Trophoblast cell (in vitro differentiated cells and primary cell): ENCODE data around the gene BLTP2.
A peak's percentile ranks its signal among the peaks of the same experiment; 100 is the strongest.

Source experiments
- DNase-seq, 2 donors: peaks; one replicate each; pipeline ENCODE4 v3.0.0-alpha.2; 2016
- H2AFZ ChIP-seq: 2 replicates; pipeline ENCODE4 v1.6.1; 2013; ENCODE audit warnings: low read length, moderate library complexity, mild to moderate bottlenecking; ENCODE audit not compliant: insufficient read depth, poor library complexity
- H2AK5ac ChIP-seq: 2 replicates; pipeline ENCODE4 v1.6.1; 2013; ENCODE audit warnings: mild to moderate bottlenecking, low read length
- H2BK120ac ChIP-seq: 2 replicates; pipeline ENCODE4 v1.6.1; 2013; ENCODE audit warnings: low read length, mild to moderate bottlenecking, moderate library complexity; ENCODE audit not compliant: insufficient read depth, poor library complexity
- H2BK12ac ChIP-seq: 2 replicates; pipeline ENCODE4 v1.6.1; 2013; ENCODE audit warnings: mild to moderate bottlenecking, low read length, moderate library complexity
- H2BK5ac ChIP-seq: 2 replicates; pipeline ENCODE4 v1.6.1; 2013; ENCODE audit warnings: low read length, low read depth, moderate library complexity, mild to moderate bottlenecking; ENCODE audit not compliant: poor library complexity
- H3K14ac ChIP-seq: 2 replicates; pipeline ENCODE4 v1.6.1; 2013; ENCODE audit warnings: mild to moderate bottlenecking, low read length
- H3K18ac ChIP-seq: 2 replicates; pipeline ENCODE4 v1.6.1; 2013; ENCODE audit warnings: mild to moderate bottlenecking, low read length
- H3K23ac ChIP-seq: 2 replicates; pipeline ENCODE4 v1.6.1; 2013; ENCODE audit warnings: low read length
- H3K27ac ChIP-seq: 2 replicates; pipeline ENCODE4 v1.5.1; 2013; ENCODE audit warnings: low read depth, mild to moderate bottlenecking, inconsistent platforms, low read length, moderate library complexity
- H3K27me3 ChIP-seq: 2 replicates; pipeline ENCODE4 v1.6.1; 2013; ENCODE audit warnings: inconsistent platforms, mild to moderate bottlenecking, low read length, moderate library complexity; ENCODE audit not compliant: insufficient read depth
- H3K36me3 ChIP-seq, 2 experiments: 1 replicate in 1 of 2; 2 replicates in 1 of 2; pipeline ENCODE4 v1.6.1; 2013; ENCODE audit warnings: low read length in 2 of 2, mild to moderate bottlenecking in 2 of 2, moderate library complexity in 1 of 2; ENCODE audit not compliant: insufficient read depth in 2 of 2, control insufficient read depth in 1 of 2
- H3K4ac ChIP-seq: 2 replicates; pipeline ENCODE4 v1.6.1; 2013; ENCODE audit warnings: low read depth, mild to moderate bottlenecking, low read length, moderate library complexity
- H3K4me1 ChIP-seq, 2 experiments: 1 replicate in 1 of 2; 2 replicates in 1 of 2; pipeline ENCODE4 v1.6.1; 2013; ENCODE audit warnings: low read length in 2 of 2, mild to moderate bottlenecking in 2 of 2, moderate library complexity in 1 of 2; ENCODE audit not compliant: insufficient read depth in 2 of 2, control insufficient read depth in 1 of 2
- H3K4me2 ChIP-seq: 2 replicates; pipeline ENCODE4 v1.6.1; 2013; ENCODE audit warnings: inconsistent platforms, mild to moderate bottlenecking, low read length, moderate library complexity
- H3K4me3 ChIP-seq: 2 replicates; pipeline ENCODE4 v1.5.1; 2013; ENCODE audit warnings: mild to moderate bottlenecking, low read depth, low read length, inconsistent platforms
- H3K79me1 ChIP-seq: one replicate; pipeline ENCODE4 v1.6.1; 2013; ENCODE audit warnings: low read length
- H3K79me2 ChIP-seq: 2 replicates; pipeline ENCODE4 v1.6.1; 2013; ENCODE audit warnings: low read length, mild to moderate bottlenecking; ENCODE audit not compliant: control insufficient read depth, insufficient read depth, poor library complexity
- H3K9ac ChIP-seq: 2 replicates; pipeline ENCODE4 v1.6.1; 2013; ENCODE audit warnings: mild to moderate bottlenecking, low read length
- H3K9me3 ChIP-seq: 2 replicates; pipeline ENCODE4 v1.6.1; 2013; ENCODE audit warnings: low read depth, mild to moderate bottlenecking, control low read depth, inconsistent platforms, low read length; ENCODE audit not compliant: insufficient read depth
- H4K12ac ChIP-seq: 2 replicates; pipeline ENCODE4 v1.6.1; 2013; ENCODE audit warnings: low read depth, mild to moderate bottlenecking, low read length, moderate library complexity
- H4K8ac ChIP-seq: 2 replicates; pipeline ENCODE4 v1.6.1; 2013; ENCODE audit warnings: low read depth, mild to moderate bottlenecking, low read length, moderate library complexity
- H4K91ac ChIP-seq: one replicate; pipeline ENCODE4 v1.6.1; 2013; ENCODE audit warnings: low read depth, mild to moderate bottlenecking, low read length, moderate library complexity
- WGBS: extraction: QIAGEN DNeasy Blood & Tissue Kit; methylation state at CpG from one replicate; pipeline ENCODE4 v1.1.7; 2013; ENCODE audit warnings: missing lambda C conversion rate; ENCODE audit not compliant: insufficient read length, insufficient coverage; ENCODE audit errors: extremely low coverage; 5-methylcytosine and 5-hydroxymethylcytosine counted together

BLTP2 gene

DNA sequence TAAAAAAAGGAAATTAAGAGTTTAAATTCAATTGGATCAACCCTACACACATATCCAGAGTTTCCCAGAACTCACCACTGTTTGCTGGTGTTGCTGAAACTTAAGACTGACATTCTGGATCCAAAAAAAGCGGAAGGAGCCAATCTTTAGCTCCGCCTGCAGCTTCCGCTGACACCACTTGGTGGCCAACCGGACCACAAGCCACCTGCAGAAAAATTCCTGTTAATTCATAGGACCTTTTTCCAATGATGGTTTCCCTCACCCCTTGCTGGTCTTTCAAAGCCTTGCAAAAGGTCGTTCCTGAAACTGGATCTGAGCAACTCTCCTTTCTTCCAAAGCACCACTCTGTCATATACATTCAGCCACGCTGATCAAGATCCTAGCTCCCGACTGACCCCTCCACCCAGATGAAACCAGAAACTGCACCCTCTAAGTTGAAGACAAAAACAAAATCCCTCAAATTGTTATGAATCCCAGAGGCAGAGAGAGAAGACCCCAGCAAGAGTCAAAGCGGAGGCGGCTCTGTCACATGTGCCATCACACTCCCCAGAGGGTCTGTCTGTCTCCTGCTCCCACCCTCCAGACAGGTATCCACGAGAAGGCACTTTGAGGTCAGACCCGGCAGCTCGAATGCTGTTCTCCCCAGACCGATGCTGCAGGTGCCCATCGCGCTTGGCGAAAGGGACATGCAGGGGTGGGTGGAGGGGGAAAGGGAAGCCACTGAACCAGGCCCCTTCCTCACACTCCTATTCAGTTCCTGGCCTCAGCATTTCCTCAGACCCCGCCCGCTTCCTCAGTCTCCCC is 773 bp downstream of the BLTP2 start:
- peak overlapping the region; percentile 24 for H2AK5ac ChIP-seq
- DNase-seq, result peak; percentile 61 to 77
- peak overlapping the region; percentile 53 for H3K4ac ChIP-seq
- H4K12ac ChIP-seq, result peak overlapping the region; percentile 10
- peak overlapping the region; percentile 41 for H3K14ac ChIP-seq
- no CpG with 5 or more reads among the region's 18 CpGs for WGBS
- no peak overlapping the region for H4K91ac ChIP-seq
- H3K23ac ChIP-seq, result no peak overlapping the region
- H3K79me1 ChIP-seq, result peaks cover 10% of the 10 kb centered on the region
- no peak overlapping the region for H2BK12ac ChIP-seq
- H3K9ac ChIP-seq, result peak overlapping the region; percentile 14
- H3K27me3 ChIP-seq, result no peaks in the 10 kb centered on the region
- no peak overlapping the region for H3K18ac ChIP-seq
- H3K36me3 ChIP-seq, result peaks cover 20 to 45% of the 10 kb centered on the region in 2 experiments
- H3K4me3 ChIP-seq, result peak overlapping the region; percentile 74
- H3K79me2 ChIP-seq, result peaks cover 8% of the 10 kb centered on the region
- no peak overlapping the region for H2BK5ac ChIP-seq
- H3K27ac ChIP-seq, result no peak overlapping the region
- peaks cover 0 to 4% of the 10 kb centered on the region in 2 experiments for H3K4me1 ChIP-seq
- H2AFZ ChIP-seq, result no peak overlapping the region
- peaks cover 1% of the 10 kb centered on the region for H3K9me3 ChIP-seq
- H2BK120ac ChIP-seq, result peak overlapping the region; percentile 2
- H3K4me2 ChIP-seq, result peak overlapping the region; percentile 67
- peak overlapping the region; percentile 27 for H4K8ac ChIP-seq

DNA sequence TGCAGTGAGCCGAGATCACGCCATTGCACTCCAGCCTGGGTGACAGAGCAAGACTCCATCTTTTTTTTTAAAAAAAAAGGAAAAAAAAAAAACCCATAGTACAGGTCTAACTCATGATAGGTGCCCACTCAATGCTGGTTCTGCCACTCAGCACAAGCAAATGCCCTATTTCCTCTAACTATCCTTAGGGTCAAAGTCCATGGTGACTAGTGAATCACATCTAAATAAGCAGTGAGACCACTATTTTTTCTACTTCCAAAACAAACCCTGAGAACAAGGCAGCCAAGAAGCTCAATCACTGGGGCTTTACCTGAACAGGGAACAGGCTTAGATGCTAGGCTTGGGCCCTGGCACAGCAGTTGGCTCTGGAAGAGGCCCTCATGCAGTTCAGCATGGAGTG is 3.4 kb downstream of the BLTP2 start:
- Histone ChIP-seq H3K36me3 (peaks cover 28 to 55% of the 10 kb centered on the region in 2 experiments), H4K91ac (no peak overlapping the region), H2AFZ (no peak overlapping the region), H2BK5ac (no peak overlapping the region), H4K12ac (no peak overlapping the region), H3K27ac (no peak overlapping the region), H3K79me2 (peaks cover 8% of the 10 kb centered on the region), H3K79me1 (peaks cover 9% of the 10 kb centered on the region), H3K14ac (no peak overlapping the region), H2BK12ac (no peak overlapping the region), H3K4me3 (no peak overlapping the region), H3K23ac (no peak overlapping the region), H4K8ac (no peak overlapping the region), H3K9me3 (peaks cover 1% of the 10 kb centered on the region), H2AK5ac (no peak overlapping the region), H3K4ac (no peak overlapping the region), H3K18ac (no peak overlapping the region), H3K9ac (no peak overlapping the region), H3K4me1 (peaks cover 0 to 3% of the 10 kb centered on the region in 2 experiments), H3K27me3 (no peaks in the 10 kb centered on the region), H3K4me2 (no peak overlapping the region), H2BK120ac (no peak overlapping the region)
- no CpG with 5 or more reads among the region's 2 CpGs for WGBS
- no peak for DNase-seq

DNA sequence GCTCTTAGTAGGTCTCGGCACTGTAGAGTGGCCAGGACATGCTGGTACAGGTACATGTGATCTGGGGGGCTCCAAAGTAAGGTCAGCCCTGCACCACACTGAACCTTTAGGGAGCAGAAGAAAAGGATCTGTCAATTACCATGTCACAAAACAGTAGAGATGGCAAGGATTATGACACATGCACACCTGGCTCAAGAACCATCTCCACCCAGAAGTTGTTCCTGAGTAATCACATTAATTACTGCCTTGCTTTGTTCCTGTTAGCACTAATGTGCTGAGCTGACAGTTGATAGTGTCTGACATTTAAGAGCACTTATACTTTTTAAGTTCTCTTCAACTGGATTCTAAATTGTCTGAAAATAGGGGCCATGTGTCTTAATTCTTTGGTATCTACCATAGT is 9.5 kb downstream of the BLTP2 start:
- Histone ChIP-seq H3K23ac (no peak overlapping the region), H2BK12ac (no peak overlapping the region), H2AFZ (no peak overlapping the region), H3K79me1 (no peaks in the 10 kb centered on the region), H3K4ac (no peak overlapping the region), H3K27me3 (no peaks in the 10 kb centered on the region), H3K4me1 (no peaks in the 10 kb centered on the region), H4K8ac (no peak overlapping the region), H3K9ac (no peak overlapping the region), H3K14ac (no peak overlapping the region), H3K4me3 (no peak overlapping the region), H3K18ac (no peak overlapping the region), H3K4me2 (no peak overlapping the region), H3K27ac (no peak overlapping the region), H3K9me3 (peaks cover 1% of the 10 kb centered on the region), H3K79me2 (no peaks in the 10 kb centered on the region), H2AK5ac (no peak overlapping the region), H2BK120ac (no peak overlapping the region), H4K12ac (no peak overlapping the region), H3K36me3 (peaks cover 52 to 80% of the 10 kb centered on the region in 2 experiments), H4K91ac (no peak overlapping the region), H2BK5ac (no peak overlapping the region)
- WGBS, result no CpG with 5 or more reads among the region's 1 CpG
- DNase-seq, result no peak

DNA sequence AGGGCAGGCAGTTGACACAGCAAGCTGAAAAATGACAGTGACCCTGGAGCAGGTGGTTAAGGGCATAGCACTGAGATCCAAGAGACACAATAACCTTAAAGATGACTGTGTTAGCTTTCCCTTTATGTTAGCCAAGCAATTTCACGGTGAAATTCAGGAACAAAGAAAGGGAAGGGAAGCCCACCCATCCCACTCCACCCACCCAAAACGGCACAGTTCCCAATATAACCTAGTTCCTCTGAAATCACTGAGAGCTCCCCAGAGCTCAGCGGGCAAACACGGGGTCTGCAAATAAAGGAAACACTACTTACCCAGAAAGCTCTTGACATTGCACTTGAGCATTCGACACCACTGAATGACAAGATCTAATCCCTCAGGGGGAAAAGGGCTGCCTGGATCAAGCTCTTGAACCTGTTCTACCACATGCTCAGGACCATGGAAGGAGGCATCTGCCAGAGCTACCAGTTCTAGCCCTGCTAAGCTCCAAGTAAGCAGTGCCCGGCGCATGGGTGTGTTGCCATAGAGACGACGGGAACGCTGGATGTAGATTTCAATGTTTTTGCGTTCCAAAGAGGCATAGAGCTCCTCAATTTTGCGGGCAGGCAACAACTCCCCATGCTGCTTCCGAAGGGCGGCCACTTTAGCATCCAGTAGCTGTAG is 10.6 kb downstream of the BLTP2 start:
- H3K9me3 ChIP-seq, result no peaks in the 10 kb centered on the region
- no peak overlapping the region for H3K27ac ChIP-seq
- H2AFZ ChIP-seq, result no peak overlapping the region
- H2AK5ac ChIP-seq, result no peak overlapping the region
- H3K4me2 ChIP-seq, result no peak overlapping the region
- H3K4me3 ChIP-seq, result no peak overlapping the region
- H3K9ac ChIP-seq, result no peak overlapping the region
- no peak overlapping the region for H3K4ac ChIP-seq
- no peak overlapping the region for H4K8ac ChIP-seq
- H2BK5ac ChIP-seq, result no peak overlapping the region
- H3K4me1 ChIP-seq, result no peaks in the 10 kb centered on the region
- H3K27me3 ChIP-seq, result no peaks in the 10 kb centered on the region
- H4K12ac ChIP-seq, result no peak overlapping the region
- no CpG with 5 or more reads among the region's 14 CpGs for WGBS
- H3K18ac ChIP-seq, result peak overlapping the region; percentile 15
- no peak overlapping the region for H4K91ac ChIP-seq
- no peak overlapping the region for H3K14ac ChIP-seq
- no peaks in the 10 kb centered on the region for H3K79me2 ChIP-seq
- peaks cover 53 to 80% of the 10 kb centered on the region in 2 experiments for H3K36me3 ChIP-seq
- no peak overlapping the region for H2BK12ac ChIP-seq
- no peaks in the 10 kb centered on the region for H3K79me1 ChIP-seq
- H2BK120ac ChIP-seq, result no peak overlapping the region
- H3K23ac ChIP-seq, result no peak overlapping the region
- peak; percentile 67 to 90 for DNase-seq
